G401.6 (cell line): ENCODE results near the gene ABR.
"Not testable (repeated sequence)": the region's sequence is repeated elsewhere in the genome, so short reads cannot be mapped to it uniquely, and the experiment has no call there.

Experiments used
- FAIRE-seq: peaks from 2 replicates; lab custom pipeline; 2012; peaks lifted over from hg19 to GRCh38; lab: Jason Lieb, UNC

ABR gene

DNA sequence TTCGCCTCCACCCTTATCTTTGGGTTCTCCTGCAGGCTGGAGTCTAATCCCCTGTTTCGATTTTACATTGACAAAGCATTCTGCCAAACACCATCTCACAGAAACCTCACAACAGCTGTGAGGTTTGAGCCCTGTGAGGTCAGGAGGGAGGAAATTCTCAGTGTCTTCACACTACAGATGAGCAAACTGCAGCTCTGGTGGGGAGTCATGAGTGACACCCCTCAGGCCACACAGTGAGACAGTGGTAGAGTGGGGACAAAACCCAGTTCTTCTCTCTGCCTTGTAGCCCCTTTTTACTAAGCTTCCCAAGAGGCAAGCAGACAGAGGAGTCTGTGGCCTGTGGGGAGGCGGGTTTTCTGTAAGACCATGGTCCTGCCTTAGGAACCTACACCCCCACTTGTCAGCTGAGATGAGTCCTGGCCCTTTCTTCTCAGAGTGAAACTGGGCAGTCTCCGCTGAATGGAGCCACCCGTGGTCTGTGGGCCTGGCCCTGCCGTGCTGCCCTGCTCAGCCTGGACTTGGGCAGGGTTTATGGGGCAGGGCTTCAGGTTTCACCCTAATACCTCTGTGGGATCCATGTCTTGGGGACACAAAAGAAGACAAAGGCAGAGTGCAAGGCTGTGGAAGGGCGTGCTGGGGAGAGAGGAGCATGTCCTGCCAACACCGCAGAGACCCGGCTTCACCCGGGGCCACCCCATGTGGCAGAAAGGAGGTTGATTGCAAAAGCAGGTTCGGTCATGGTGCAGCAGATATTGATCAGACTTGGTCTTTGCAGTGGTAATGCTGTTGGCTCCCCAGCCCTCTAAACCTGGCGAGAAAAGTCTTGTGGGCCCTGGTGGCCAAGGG lies 59.0 kb downstream of the ABR start:
- no peak for FAIRE-seq

DNA sequence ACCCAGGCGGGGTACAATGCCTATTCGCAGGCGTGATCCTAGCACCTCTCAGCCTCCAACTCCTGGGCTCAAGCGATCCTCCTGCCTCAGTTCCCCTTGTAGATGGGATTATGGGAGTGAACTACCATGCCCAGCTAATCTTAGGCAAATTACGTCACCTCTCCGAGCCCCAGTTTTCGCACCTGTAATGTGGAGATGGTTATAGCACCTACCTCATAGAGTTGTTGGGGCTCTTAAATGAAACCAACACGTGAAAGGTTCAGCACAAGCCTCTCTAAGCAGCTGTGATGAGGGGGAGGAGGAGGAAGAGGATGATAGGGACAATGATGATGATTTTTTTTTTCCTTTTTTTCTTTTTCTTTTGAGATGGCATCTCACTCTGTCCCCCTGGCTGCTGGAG lies 59.9 kb downstream of the ABR start:
- no peak for FAIRE-seq

DNA sequence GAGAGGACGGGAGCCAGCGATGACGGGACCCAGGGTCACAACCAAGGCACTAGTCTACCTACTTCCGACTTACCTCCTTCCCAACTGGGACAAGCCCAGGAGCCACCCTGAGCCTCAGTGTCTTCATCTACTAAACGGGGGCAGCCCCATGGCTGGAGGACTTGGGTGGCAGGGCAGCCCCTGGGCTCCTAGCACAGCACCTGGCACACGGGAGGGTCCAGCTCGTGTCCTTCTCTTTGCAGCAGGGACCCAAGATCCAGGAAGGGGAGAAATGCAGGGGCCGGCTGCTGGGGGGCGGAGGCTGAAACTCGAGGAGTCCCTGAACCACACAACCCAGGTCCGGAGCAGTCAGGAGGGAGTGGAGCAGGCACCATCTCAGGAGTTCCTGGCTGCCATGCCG lies 63.2 kb downstream of the ABR start:
- no peak for FAIRE-seq

DNA sequence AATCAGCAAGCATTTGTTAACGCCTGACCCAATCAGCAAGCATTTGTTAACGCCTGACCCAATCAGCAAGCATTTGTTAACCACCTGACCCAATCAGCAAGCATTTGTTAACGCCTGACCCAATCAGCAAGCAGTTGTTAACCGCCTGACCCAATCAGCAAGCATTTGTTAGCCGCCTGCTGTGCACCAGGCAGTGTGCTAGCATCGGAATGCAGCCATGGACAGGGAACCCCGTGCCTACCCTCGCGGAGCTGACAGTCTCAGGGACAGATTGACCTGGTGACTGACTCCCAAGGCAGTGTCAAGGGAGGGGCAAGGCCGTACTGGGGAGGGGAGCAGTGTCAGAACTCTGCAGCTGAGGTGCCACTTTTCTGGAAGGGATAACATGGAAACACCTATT lies 66.9 kb downstream of the ABR start:
- peak; percentile 61 for FAIRE-seq

DNA sequence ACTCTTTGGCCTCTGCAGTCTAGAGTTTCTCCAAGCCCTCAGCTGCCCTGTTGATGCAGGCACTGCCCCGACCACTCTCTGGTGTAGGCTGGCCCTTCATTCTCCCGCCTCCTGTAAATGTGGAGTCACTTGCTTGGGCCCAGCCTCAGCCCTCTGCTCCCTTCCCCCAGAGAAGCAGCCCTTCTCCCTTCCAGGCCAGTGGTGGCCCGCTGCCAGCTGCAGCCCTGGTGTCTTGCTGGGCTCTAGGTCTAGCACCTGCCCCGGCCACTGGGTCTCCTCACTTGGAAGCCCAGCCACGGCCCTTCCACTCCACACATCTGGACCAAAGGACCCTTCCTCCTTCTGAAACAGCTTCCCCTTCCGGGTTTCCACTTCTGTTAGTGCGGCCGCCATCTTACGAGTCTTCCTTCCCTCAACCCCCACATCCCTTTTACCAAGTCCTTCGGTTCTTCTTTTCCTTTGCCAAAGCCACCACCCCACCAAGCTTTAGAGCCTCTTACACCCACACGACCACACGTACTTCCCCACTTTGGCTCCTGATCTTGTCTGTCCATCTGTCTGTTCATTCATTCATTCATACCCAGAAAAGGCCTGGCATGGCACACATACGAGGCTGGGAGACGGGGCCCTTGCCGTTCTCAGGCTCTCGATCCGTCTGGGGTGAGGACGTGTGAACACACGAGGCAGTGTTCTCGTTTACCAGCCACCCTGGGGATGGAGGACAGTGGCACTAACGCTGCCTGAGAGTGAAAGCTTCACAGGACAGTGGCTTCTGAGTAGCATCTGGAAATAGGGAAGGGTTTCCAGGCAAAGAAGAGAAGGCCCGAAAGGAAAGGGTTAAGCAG lies 68.0 kb downstream of the ABR start:
- FAIRE-seq: no peak

DNA sequence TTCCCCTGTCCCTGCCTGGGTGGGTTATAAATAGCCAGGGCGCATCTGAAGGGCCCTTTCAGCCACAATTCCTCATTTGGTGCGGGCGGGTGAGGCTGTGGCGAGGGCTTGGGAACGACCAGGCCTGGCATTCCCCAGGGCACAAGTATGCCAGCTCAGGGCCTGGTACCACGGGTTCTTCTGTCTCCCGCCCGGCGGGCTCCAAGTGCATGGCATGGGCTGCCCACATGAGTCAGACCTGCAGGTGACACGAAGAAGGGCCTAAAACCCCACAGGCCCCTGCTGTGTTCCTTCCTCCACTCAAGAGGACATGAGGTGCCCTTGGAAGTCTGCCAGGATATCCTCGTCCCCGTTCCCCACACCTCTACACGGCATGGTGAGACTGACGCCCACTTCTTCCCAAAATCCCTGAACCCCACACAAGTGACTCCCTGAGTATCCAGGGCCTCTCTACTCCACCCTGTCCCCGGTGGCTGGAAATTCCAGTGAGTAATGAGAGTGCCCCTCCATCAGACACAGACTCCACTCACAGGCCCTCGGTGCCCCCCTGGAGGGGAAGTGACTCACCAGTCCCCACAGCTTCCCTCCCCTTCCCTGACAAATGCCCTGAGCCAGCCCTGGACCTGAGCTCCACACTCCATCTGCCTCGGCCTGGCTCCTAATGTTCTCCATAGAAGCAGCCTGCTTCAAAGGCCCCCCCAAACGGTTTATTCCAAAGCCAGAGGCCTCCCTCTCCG lies 68.8 kb downstream of the ABR start:
- peak; percentile 95 for FAIRE-seq

DNA sequence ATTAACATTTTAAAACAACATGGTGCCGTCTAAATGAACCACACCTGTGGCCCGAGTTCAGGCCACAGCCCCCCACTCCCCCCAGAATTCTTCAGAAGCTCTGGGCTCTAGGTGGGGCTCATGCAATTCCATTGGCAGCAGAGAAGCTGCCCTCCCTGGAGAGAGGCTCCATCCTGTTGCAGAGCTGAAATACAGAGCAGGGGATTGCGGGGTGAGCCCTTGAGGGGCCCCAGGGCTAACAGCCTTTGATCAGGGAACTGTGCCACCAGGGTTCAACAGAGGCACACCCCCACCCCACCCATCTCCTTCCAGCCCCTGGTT lies 69.3 kb downstream of the ABR start:
- FAIRE-seq: no peak

DNA sequence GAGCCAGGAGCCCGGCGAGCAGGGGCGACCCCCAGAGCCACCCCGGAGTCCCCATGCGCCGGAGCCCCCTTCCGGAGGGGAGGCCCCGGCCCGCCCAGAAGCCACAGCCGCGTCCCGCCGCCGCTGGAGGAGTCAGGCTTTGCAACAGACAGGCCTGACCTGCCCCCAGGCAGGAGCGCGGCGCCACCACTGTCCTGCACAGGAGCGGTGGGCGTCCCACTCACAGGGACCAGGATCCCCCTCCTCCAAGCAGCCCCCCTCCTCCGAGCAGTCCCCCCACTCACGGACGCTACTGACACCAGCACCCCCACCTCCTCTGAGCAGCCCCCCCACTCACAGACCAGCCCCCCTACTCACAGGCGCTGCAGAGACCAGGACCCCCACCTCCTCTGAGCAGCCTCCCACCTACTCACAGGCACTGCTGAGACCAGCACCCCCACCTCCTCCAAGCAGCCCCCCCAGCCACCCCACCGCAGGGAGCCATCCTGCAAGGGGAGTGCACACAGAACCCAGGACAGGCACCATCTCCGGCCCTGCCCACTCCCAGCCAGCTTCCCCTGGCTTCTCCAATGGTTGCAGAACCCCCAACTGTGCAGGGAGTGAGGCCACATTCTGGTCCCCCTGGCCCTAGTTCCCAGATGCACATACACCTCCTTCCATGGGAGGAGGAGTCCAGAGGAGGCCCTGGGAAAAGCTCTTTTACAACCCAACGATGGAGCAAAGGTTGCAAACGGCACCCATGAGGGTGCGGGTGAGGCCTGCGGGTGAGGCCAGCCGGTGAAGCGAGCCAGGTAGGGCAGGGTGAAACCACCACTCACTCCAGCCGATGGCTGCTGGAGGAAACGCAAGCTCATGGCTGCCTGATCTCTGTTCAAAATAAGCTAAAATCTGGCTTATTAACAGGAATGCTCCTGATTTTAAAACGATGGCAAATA lies 69.9 kb downstream of the ABR start:
- FAIRE-seq: peak; percentile 88

DNA sequence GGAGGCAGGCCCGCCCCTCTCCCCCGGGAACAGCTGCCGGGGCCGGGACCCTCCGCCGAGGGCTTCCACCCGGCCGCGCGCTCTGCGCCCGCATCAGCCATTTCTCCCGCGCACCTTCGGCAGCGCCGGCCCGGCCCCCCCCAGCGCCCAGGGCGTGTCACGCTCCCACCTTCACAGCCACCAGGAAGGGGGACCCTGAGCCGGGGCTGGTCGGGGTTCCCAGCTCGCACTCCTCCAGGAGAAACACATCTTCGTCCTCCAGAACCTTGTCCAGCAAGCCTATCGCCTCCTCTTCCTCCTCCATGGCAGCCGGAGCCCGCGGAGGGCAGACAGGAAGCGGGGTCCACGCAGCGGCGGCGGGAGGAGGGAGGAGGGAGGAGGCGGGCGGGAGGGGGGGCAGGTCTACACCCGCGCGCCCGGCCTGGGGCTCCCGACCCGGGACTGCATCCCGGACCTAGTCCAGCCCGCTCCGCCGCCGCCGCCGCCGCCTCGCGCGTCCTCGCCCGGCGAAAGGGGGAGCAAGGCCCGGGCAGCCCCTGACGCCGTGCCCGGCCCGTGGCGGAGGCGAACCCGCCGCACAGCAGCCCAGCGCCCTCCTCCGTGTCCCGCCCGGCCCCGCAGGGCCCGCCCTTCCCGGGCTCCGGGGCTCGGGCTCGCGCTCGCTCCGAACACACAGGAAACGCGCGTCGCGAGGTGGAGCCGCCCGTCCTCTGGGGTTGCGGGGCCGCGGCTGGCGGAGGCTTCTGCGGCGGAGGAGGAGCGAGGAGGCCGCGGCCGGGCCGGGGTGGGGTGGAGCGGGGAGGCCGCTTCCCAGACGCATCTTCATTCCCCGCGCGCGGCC lies 70.8 kb downstream of the ABR start:
- no peak for FAIRE-seq

DNA sequence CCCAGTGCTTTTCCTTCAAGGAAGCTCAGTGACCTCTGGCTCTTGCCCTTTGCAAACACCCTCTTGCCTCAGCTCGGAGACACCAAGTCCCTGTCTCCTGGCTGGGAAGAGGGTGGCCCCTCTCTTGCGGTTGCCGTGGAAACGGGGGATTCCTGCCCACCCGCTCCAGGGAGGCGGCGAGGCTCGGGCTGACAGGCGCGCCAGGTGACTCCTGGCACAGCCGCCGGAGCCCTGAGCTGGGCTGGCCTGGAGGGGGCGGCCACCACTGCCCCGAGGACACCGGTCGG lies 71.4 kb downstream of the ABR start:
- no peak for FAIRE-seq

DNA sequence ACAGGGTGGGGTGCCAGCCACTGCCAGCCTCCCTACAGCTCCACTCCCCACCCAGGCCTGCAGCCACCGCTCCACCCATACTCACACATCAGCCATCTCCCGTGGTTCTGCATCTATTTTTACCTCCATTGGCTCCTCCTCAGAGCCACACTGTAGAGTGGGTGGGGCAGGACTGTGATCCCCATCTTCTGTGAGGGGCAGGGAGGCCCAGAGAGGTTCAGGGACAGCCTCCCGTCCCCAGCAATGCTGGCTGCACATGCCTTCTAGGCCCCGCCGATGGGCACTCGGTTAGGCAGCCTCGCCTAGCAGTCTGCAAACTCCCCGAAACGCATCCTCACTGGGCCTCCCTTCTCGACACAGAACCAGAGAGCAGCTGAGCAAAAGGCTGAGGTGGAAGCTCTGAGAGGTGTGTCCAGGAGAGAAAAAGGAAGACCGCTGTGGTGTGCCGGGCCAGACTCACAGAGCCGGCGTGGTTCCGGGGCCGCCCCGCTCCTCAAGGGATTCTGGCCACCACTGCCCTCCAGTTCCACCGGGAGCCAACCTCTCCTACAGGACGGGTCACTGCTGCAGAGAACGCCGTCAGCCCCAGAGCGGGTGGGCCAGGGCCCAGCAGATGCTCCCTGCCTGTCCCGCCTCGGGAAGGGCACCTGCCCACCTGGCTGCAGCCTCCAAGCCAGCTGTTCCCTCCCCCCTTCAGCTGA lies 71.9 kb downstream of the ABR start:
- FAIRE-seq: no peak

DNA sequence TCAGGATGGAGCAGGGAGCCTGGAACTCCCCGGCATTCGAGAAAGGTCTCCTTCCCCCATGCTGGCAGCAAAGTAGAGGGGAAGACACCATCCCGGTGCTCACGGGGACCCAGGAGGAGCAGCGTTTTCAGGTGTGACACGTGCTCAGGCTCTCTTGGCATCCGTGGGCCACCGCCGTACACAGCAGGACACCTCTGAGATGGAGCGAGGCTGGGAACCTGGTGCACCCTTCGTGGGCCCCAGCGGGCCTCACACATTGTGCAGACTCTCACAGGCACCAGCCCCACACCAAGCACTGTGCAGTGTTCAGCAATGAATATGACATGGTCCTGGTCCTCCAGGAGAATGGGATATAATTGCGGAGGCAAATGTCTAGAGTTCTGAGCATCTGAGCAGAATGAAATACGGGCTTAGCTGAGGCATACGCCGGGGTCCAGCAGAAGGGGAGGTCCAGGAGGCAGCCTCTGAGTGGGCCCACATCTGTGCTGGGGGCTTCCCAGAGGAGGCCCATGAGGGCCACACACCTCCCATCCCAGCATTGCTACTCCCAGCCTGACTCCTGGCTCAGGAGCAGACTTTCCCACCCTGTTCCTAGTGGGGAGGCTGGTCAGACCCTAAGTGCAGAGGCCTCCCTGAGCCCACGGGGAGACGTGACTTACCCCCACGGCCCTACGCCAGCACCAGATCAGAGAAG lies 72.6 kb downstream of the ABR start:
- no peak for FAIRE-seq

DNA sequence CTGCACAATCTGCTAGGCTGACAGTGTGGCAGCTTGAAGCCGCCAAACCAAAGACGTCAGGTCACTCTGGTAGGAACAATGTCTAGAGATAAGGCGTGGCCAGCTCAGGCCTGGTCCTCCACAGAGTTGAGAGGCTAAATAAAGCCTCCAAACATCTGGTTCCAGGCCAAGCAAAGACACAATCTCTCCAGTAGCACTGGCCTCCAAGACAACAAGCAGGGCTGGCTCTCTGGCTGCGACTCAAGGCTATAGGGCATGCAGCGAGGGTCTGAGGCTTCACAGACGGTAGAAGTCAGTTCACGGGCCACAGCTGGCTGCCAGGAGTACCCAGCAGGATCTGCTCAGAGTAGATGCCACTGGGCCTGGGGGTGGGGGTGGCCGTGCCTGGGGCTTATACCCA lies 75.6 kb downstream of the ABR start:
- FAIRE-seq: no peak

DNA sequence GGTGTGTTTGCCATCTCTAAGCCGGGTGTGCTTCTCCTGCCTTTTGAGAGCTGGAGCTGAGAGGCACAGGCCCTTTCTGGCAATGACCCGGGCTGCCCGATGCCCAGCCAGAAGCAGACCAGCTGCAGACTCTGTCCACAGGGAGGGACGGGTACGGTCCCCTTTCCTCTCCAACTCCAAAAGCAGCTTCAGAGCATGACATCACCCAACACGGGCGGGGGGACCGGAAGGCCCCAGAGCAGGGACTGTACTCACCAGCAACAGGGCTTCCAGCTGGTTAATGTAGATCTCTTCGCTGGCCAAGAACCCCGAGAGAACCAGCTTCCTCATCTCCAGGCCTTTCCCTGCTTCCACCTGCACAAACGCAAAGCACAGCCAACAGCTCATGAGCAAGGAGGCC lies 79.4 kb downstream of the ABR start:
- no peak for FAIRE-seq

DNA sequence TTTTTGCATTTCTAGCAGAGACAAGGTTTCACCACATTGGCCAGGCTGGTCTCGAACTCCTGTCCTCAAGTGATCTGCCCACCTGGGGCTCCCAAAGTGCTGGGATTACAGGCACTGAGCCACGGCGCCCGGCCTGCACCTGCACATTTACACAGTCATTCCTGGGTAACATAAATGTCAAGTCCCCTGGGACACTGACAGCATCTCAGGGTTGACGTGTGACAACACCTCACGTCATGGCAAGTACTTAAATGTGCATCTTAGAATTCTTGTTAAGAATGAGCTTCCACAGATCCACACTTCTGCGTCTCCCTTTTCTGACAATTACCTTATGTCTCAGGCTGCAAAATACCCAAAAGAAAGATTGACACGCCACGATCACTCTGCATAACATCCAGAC lies 80.5 kb downstream of the ABR start:
- no peak for FAIRE-seq

DNA sequence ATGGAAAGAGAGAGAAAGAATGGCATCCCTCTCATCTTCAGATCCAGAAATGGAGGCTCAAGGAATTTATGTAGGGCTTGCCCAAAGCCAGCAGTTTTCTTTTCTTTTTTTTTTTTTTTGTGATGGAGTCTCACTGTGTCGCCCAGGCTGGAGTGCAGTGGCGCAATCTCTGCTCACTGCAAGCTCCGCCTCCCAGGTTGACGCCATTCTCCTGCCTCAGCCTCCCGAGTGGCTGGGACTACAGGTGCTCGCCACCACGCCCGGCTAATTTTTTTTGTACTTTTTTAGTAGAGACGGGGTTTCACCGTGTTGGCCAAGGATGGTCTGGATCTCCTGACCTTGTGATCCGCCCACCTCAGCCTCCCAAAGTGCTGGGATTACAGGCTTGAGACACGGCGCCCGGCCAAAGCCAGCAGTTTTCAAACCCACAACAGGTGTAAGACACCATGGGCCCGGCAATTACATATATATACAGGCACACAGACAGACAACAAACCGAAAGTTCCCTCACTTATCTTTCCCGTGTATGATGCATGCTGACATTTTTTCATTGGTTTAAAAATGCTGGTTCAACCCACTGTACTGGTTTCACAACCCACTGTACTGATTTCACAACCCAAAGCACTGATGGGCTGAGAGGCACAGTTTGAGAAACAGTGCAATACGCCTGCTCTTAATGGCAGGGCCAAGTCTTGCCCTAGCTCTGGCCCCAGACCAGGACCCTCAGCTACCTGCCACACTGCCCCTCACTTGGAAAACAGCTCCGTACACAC lies 81.6 kb downstream of the ABR start:
- FAIRE-seq: not testable (repeated sequence)

DNA sequence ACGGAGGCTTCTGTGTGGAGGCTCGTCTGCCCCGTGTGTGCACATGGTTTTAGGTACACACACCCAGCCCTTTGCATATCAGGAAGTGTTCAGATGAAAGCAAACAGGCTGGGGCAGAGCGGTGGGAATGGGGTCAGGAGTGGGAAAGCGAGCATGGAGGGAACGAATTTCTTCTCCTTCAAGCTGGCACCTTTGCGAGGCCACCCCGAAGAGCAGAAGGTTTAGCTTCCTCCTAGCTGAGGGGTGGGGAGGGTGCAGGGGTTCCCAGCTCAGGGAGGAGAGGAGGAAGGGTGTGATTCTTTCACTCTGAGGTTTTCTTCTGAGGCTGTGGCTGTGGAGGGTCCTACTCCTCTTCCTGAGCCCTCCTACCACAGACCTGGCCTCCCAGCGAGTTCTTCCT lies 83.6 kb downstream of the ABR start:
- no peak for FAIRE-seq

DNA sequence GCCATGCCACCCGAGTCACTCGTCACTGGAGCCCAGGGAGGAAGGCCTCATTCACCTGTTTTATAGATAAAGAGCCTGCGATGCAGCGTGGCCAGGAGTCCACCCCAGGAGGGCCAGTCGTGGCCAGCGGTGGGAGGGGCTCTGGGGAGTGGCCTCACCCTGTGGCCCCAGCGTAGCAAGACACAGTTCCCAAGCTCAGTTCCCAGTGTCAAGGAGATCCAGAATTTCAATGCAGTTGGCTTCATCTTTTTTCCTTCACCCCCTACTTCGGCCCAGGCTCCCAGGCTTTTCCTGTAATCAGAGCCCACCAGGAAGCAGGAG lies 84.0 kb downstream of the ABR start:
- FAIRE-seq: no peak

DNA sequence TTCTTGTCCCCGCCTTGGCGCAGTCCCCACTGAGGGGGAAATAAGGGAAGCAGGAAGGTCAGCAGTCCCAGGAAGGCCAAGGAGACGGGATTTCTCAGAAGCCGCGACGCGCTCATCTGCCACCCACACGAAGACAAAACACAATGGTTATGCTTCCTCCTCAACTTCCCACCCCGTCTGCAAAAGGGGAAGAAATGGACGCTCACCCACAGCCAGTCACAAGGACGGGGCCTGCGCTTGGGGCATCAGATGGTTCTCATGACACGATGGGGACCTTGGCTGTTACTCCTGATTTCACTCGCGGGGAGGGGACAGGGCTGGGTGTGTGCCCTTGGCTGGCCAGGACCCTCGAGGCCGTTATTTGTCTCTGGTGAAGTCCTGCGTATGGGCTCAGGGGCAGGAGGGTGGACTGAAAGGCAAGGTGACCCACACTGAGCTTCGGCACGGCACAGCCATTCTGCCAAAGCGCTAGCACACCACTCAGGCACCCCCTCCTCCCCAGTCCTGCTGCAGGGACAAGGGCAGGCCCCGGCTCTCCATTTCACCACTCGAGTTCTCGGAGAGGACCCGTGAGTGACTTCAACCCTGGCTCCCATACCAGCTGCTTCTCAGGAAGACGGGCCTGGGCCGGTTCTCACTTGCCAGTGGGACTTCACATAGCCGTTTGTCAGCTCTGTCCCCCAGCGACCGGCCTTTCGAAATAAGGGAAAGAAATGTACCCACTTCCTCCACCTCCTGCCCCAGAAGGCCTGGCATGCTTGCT lies 84.5 kb downstream of the ABR start:
- no peak for FAIRE-seq
